Bronchial epithelial cell (primary cell): ENCODE results near the gene EML6. TPM values are rescaled to one million over a fixed set of nuclear protein-coding genes. Genes with fewer than 3 reads are reported as not detected.

Source experiments
- DNase-seq: peaks from one replicate; pipeline ENCODE4 v3.0.0-alpha.2; 2010; ENCODE audit warnings: low read depth
- FAIRE-seq: peaks from 2 replicates; lab custom pipeline; 2011; peaks lifted over from hg19 to GRCh38; lab: Jason Lieb, UNC
- H3K27me3 ChIP-seq: 2 replicates; pipeline ENCODE4 v1.5.1; 2011; ENCODE audit warnings: low read length; ENCODE audit not compliant: control insufficient read depth, insufficient read depth
- H3K36me3 ChIP-seq: 2 replicates; pipeline ENCODE4 v1.5.1; 2011; ENCODE audit warnings: low read length; ENCODE audit not compliant: control insufficient read depth, insufficient read depth
- H3K4me3 ChIP-seq: 2 replicates; pipeline ENCODE4 v1.5.1; 2011; ENCODE audit warnings: mild to moderate bottlenecking, low read depth, low read length, control low read depth
- total RNA-seq: library from RNA; depleted of rRNA; stranded (reverse); fragments of >200 nt; gene quantifications from 2 replicates; pipeline ENCODE4 v1.2.1, GENCODE V29; 2014
- TF ChIP-seq, protein P1 (sequence below): IDR thresholded peaks from 2 replicates; pipeline ENCODE4 v1.5.1; 2011; ENCODE audit warnings: mild to moderate bottlenecking, moderate library complexity, low read length, control low read depth, inconsistent platforms; ENCODE audit not compliant: insufficient read depth, severe bottlenecking

Gene EML6
- total RNA-seq, 1 donor from 2014 or later = 0.53 TPM

DNA sequence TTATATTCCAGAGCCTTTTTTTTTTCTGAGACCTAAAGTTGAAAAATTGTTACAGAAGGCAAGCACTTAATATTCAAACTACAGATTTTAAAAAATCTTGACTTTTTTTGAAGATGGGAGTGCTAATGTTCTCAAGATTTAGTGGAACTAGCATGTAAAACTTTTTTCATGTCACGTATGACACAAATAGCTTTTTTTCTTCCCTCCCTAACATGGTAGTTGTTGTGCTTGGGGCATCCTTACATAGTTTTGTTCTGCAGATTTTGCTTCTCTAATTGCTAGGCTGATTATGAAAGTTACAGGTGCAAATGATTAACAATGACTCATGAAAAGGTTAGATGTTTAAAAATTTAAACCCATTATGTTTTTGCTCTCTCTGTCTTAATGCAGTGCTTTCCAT, 3.0 kb downstream of the EML6 start:
- DNase-seq = peak; percentile 52
- TF ChIP-seq, protein P1, sequence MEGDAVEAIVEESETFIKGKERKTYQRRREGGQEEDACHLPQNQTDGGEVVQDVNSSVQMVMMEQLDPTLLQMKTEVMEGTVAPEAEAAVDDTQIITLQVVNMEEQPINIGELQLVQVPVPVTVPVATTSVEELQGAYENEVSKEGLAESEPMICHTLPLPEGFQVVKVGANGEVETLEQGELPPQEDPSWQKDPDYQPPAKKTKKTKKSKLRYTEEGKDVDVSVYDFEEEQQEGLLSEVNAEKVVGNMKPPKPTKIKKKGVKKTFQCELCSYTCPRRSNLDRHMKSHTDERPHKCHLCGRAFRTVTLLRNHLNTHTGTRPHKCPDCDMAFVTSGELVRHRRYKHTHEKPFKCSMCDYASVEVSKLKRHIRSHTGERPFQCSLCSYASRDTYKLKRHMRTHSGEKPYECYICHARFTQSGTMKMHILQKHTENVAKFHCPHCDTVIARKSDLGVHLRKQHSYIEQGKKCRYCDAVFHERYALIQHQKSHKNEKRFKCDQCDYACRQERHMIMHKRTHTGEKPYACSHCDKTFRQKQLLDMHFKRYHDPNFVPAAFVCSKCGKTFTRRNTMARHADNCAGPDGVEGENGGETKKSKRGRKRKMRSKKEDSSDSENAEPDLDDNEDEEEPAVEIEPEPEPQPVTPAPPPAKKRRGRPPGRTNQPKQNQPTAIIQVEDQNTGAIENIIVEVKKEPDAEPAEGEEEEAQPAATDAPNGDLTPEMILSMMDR = no peak
- Histone ChIP-seq H3K27me3 (peaks cover 11% of the 10 kb centered on the region), H3K4me3 (no peak overlapping the region), H3K36me3 (no peaks in the 10 kb centered on the region)
- no peak for FAIRE-seq

DNA sequence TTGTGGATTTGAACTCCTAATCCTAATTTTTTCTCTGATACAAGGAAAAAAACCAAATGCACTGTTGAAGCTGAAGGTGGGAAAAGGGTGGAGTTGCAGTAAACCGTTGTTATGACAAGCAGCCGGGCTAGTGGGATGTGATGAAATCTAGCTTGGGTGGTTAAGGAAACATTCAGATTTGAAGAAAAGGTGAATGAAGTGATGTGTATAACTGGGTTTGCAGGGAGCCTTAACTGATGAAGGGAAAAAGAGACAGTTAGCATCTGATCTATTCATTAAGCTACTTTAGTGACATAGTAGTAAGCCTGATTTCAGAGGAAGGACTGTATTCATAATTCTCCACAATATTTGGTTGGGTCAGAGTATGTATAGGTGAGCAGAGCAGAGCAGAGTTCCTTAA, 3.5 kb downstream of the EML6 start:
- H3K4me3 ChIP-seq = no peak overlapping the region
- TF ChIP-seq, protein P1 = no peak
- peaks cover 11% of the 10 kb centered on the region for H3K27me3 ChIP-seq
- H3K36me3 ChIP-seq = no peaks in the 10 kb centered on the region
- DNase-seq (no peak), FAIRE-seq (no peak)

DNA sequence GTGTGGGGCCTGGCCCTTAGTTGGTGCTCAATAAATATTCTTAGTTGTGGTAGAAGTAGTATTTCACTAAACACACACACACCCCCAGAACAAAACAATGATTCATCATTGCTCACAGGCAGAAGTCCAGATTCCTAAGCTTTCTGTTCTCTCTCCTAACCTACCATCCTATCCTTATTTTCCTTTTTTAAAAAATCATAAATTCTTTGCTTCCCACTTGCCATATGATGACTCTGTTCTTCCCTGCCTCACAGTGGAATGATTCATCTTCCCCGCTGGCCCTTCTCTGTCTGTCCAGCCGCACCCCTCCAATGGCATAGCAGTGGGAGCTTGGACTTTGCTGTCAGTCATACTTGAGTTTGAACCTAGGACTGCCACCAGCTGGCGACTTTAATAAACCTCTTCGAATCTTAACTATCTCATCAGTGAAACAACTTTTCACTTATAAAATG, 5.2 kb downstream of the EML6 start:
- H3K27me3 ChIP-seq = peaks cover 11% of the 10 kb centered on the region
- no peak overlapping the region for H3K4me3 ChIP-seq
- TF ChIP-seq, protein P1 = no peak
- no peak for FAIRE-seq
- H3K36me3 ChIP-seq = no peaks in the 10 kb centered on the region
- peak; percentile 93 for DNase-seq

DNA sequence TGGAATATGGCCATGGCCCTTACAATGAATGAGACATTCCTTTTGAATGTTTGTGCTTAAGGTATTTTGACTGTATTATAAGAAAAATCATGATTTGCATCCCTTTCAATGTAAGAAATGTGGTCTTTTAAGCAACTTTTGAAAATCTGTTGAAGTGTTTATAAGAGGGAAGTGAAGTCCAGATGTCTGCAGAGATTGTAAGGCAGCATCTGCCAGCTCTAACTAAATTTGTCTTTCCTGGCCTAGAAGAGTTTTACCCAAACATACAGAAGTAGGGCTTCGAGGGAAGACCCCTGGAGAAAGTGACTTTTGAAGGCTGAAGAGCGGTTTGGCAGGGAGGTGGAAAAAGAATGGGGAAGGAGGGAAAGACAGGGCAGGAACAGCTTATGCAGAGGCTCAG, 12.2 kb downstream of the EML6 start:
- Histone ChIP-seq H3K36me3 (no peaks in the 10 kb centered on the region), H3K27me3 (no peaks in the 10 kb centered on the region), H3K4me3 (no peak overlapping the region)
- DNase-seq = no peak
- TF ChIP-seq, protein P1 = no peak
- no peak for FAIRE-seq

DNA sequence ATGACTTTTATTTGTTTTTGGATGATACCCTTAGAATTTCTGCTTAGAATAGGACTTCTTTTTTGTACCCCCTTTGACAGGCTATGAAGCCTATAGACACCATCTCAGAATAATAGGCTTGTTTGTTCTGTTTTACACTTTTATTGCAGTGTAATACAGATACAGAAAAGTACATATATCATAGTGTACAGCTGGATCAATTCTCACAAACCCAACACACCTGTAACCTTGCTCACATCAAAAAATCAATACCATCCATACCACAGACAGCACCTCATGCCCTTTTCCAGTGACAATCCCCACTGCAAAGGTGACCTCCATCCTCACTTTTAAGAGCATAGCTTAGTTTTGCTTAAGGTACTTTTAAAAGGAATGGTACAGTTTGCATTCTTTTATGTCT, 14.8 kb downstream of the EML6 start:
- TF ChIP-seq, protein P1 = no peak
- Histone ChIP-seq H3K36me3 (no peaks in the 10 kb centered on the region), H3K27me3 (peaks cover 1% of the 10 kb centered on the region), H3K4me3 (no peak overlapping the region)
- no peak for FAIRE-seq
- no peak for DNase-seq

DNA sequence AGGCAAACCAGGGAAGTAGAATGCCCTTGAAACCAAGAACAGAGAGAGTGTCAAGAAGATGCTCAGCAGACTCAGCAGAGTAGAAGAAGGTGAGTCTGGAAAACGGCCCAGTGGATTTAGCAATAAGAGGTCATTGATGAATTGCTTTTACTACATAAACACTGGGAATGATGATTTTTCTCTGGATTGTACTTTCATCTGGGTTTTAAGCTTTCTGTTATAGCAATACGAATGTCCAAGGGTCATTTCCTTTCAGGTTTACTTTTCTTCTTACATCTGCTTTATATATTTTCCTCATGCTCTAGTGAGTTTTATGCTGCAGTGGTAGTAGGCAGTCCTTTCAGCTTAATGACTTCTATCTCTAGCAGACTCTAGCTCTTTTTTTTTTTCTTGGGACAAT, 16.9 kb downstream of the EML6 start:
- no peak overlapping the region for H3K4me3 ChIP-seq
- no peak for FAIRE-seq
- TF ChIP-seq, protein P1 = no peak
- no peak for DNase-seq
- H3K36me3 ChIP-seq = no peaks in the 10 kb centered on the region
- peaks cover 1% of the 10 kb centered on the region for H3K27me3 ChIP-seq
